ENCODE measurements around the gene CEPT1. TPM values are rescaled to one million over a fixed set of nuclear protein-coding genes. Genes with fewer than 3 reads are reported as not detected.

Gene CEPT1
- total and polyA plus RNA-seq, 2 of the 13 experiments (the other 11 are each of a cell fraction or from before 2014, with no cell fraction given), result 35.7 to 48.2 TPM

DNA sequence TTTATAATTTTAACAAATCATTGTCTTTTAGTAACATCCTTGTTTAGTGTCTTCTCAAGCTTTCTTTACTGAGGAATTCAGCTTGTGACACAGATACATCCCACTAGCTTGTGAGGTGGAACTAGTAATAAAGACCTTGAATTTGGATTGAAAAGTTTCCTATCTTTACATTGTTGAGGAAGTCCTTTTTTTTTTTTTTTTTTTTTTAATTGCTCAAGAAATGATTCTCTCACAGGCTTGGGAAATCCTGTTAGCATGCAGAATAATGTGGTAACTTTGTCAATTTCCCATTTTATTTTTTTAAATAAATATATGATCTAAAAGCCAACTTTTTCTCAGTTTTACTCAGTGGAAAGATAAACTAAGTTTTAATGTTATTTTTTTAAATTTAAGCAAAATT is 44.6 kb downstream of the CEPT1 start:
- FAIRE-seq (no peak), ATAC-seq (no peak), DNase-seq (ENCODE audit: low spot score) (no peak)
- H4K20me1 ChIP-seq (ENCODE audit: insufficient read depth, low read length), result no peaks in the 10 kb centered on the region
- H3K4me3 ChIP-seq (replicated peaks in 1 of 3; ENCODE audit: insufficient read depth in 1 of 3, low read depth in 2 of 3, low read length in 3 of 3), result no peak overlapping the region
- H3K27ac ChIP-seq (ENCODE audit: extremely low read length, insufficient read depth, low read length), result no peak overlapping the region
- intact Hi-C loops (cut with micrococcal nuclease; ENCODE audit: unreplicated experiment), result no loop called here
- POLR2A ChIA-PET, result no interaction called here
- H3K36me3 ChIP-seq (replicated peaks in 1 of 2; ENCODE audit: control insufficient read depth in 1 of 2, insufficient read depth in 2 of 2, low read length in 2 of 2), result peaks cover 12 to 41% of the 10 kb centered on the region in 2 experiments
- no peaks in the 10 kb centered on the region for H3K79me2 ChIP-seq (ENCODE audit: insufficient read depth, low read length)
- BruUV-seq (replicated peaks), result no TSS peak
- CTCF ChIA-PET (ENCODE audit: low intra/inter-chr PET ratio, low total read pairs), result no interaction called here
- H3K9me3 ChIP-seq (ENCODE audit: low read length), result no peaks in the 10 kb centered on the region
- H2AFZ ChIP-seq (ENCODE audit: low read length), result no peak overlapping the region
- H3K9ac ChIP-seq (ENCODE audit: insufficient read depth, low read depth, low read length), result no peak overlapping the region
- no peak for TF ChIP-seq SOX13 (IDR thresholded peaks at IDR 0.05)
- TF ChIP-seq SOX13 (CRISPR knock-in tag; conservative IDR thresholded peaks at IDR 0.05 in 1 of 2, IDR thresholded peaks at IDR 0.05 in 1 of 2), result no peak
- TF ChIP-seq CBX1 (IDR thresholded peaks at IDR 0.05; ENCODE audit: low read depth), result no peak
- TF ChIP-seq KAT8 (CRISPR knock-in tag; IDR thresholded peaks at IDR 0.05), result no peak
- TF ChIP-seq ATRX (CRISPR knock-in tag; IDR thresholded peaks at IDR 0.05; ENCODE audit: borderline replicate concordance), result no peak
- no peak for TF ChIP-seq ZNF33A (CRISPR knock-in tag; IDR thresholded peaks at IDR 0.05; ENCODE audit: borderline replicate concordance)
- TF ChIP-seq ZMYM3 (CRISPR knock-in tag; IDR thresholded peaks at IDR 0.05), result no peak
- TF ChIP-seq GABPA (IDR thresholded peaks at IDR 0.05; ENCODE audit: low read depth, low read length), result no peak
- TF ChIP-seq GABPA (CRISPR knock-in tag; IDR thresholded peaks at IDR 0.05; ENCODE audit: low read depth), result no peak
- no peaks in the 10 kb centered on the region for H3K4me1 ChIP-seq (ENCODE audit: insufficient read depth, low read length)
- H3K4me2 ChIP-seq (ENCODE audit: low read depth, low read length), result no peak overlapping the region
- in situ Hi-C loops (cut with HindIII; ENCODE audit: extremely low pct_ligation_motif_present, low pct_unique_long_range_greater_than_20kb), result no loop called here
- no peaks in the 10 kb centered on the region for H3K27me3 ChIP-seq (ENCODE audit: control insufficient read depth in 1 of 2, insufficient read depth in 2 of 2, low read length in 2 of 2)

DNA sequence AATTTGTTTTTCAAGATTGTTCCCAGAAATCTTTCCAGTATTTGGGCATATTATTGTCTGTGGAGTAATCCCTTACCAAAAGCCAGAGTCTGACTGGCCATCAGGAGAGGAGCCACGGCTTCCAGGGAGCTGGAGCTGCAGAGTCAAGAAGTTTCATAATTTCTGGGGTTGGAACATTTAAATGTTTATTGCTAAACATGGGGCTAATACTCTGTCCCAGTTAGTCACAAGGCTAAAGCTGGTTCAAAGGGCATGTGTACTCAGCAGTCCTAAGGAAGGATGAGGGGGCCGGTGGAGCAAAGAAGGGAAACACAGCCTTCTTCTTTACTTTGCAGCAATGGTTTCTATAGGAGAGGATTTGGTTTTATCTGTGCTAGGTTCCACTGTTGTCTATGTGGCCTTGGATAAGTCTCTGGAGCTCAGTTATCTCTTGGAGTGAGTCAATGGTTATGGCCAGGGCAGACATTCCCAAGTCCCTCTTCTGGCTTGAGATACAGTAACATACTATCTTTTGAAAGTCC is 51.0 kb downstream of the CEPT1 start:
- CTCF ChIA-PET (ENCODE audit: low intra/inter-chr PET ratio, low total read pairs), result no interaction called here
- intact Hi-C loops (cut with micrococcal nuclease; ENCODE audit: unreplicated experiment) (no loop called here), in situ Hi-C loops (cut with HindIII; ENCODE audit: extremely low pct_ligation_motif_present, low pct_unique_long_range_greater_than_20kb) (no loop called here)
- H3K27ac ChIP-seq (ENCODE audit: extremely low read length, insufficient read depth, low read length), result no peak overlapping the region
- no peaks in the 10 kb centered on the region for H3K79me2 ChIP-seq (ENCODE audit: insufficient read depth, low read length)
- no peaks in the 10 kb centered on the region for H3K27me3 ChIP-seq (ENCODE audit: control insufficient read depth in 1 of 2, insufficient read depth in 2 of 2, low read length in 2 of 2)
- peaks cover 57% of the 10 kb centered on the region for H3K4me1 ChIP-seq (ENCODE audit: insufficient read depth, low read length)
- H3K36me3 ChIP-seq (replicated peaks in 1 of 2; ENCODE audit: control insufficient read depth in 1 of 2, insufficient read depth in 2 of 2, low read length in 2 of 2), result peaks cover 1 to 11% of the 10 kb centered on the region in 2 experiments; a peak in 2 of 5 replicates
- WGBS (ENCODE audit: low lambda C conversion rate), result 48% methylated on average over 2 of the region's 2 CpGs
- no peaks in the 10 kb centered on the region for H4K20me1 ChIP-seq (ENCODE audit: insufficient read depth, low read length)
- TF ChIP-seq HNF4A (CRISPR knock-in tag; IDR thresholded peaks at IDR 0.05) (peak; percentile 44; the same call in 1 of the 2 replicates), FOXA3 (CRISPR knock-in tag; IDR thresholded peaks at IDR 0.05) (peak; percentile 56; the same call in 1 of the 2 replicates), ZBTB7B (CRISPR knock-in tag; IDR thresholded peaks at IDR 0.05) (no peak)
- H3K4me2 ChIP-seq (ENCODE audit: low read depth, low read length), result peak overlapping the region; percentile 13; the same call in 1 of the 2 replicates
- H3K9ac ChIP-seq (ENCODE audit: insufficient read depth, low read depth, low read length), result no peak overlapping the region
- no peak overlapping the region for H2AFZ ChIP-seq (ENCODE audit: low read length)
- ATAC-seq (peak; percentile 6; the same call in 1 of the 3 replicates), FAIRE-seq (no peak), DNase-seq (ENCODE audit: low spot score) (no peak)
- POLR2A ChIA-PET, result interaction anchor here (0.8 to 0.9 kb wide), 2 partner anchors 38 to 146 kb away, joined by 3 read pairs; no protein-coding TSS in a partner anchor
- BruUV-seq (replicated peaks), result no TSS peak
- no peaks in the 10 kb centered on the region for H3K9me3 ChIP-seq (ENCODE audit: low read length)
- no peak overlapping the region for H3K4me3 ChIP-seq (replicated peaks in 1 of 3; ENCODE audit: insufficient read depth in 1 of 3, low read depth in 2 of 3, low read length in 3 of 3)

Data from HepG2 (cell line).